H1 (cell line): ENCODE measurements around the gene DHX34. TPM values are rescaled to one million over a fixed set of nuclear protein-coding genes. Genes with fewer than 3 reads are reported as not detected.

Experiments
- CTCF ChIA-PET: fragments of 300-600 bp; sonication (Branson Sonifier 250); formaldehyde crosslinking; loops from one replicate; lab custom pipeline; 2021; ENCODE audit not compliant: partially characterized antibody; lab: Charles Lee
- POLR2A ChIA-PET: fragments of 300-600 bp; sonication (Branson Sonifier 250); formaldehyde crosslinking; loops from one replicate; lab custom pipeline; 2021; ENCODE audit warnings: inconsistent platforms; ENCODE audit not compliant: partially characterized antibody; lab: Charles Lee
- DNase-seq, 2 experiments: peaks; one replicate each; pipeline versions ENCODE4 v3.0.0 to v3.0.0-alpha.2; 2010 to 2022; ENCODE audit warnings: low spot score in 2 of 2, low read depth in 1 of 2, mixed read lengths in 1 of 2
- FAIRE-seq: peaks from 2 replicates; lab custom pipeline; 2011; peaks lifted over from hg19 to GRCh38; lab: Jason Lieb, UNC
- H2AFZ ChIP-seq: 2 replicates; pipeline ENCODE4 v1.8.1; 2012; ENCODE audit warnings: low read length, inconsistent platforms
- H2AK5ac ChIP-seq: 2 replicates; pipeline ENCODE4 v1.6.1; 2013; ENCODE audit warnings: low read depth, low read length
- H2BK120ac ChIP-seq: replicated peaks from 2 replicates; pipeline ENCODE3; 2013; ENCODE audit warnings: low read depth, low read length, inconsistent platforms
- H2BK12ac ChIP-seq: 2 replicates; pipeline ENCODE4 v1.6.1; 2013; ENCODE audit warnings: low read depth, low read length
- H2BK15ac ChIP-seq: 2 replicates; pipeline ENCODE4 v1.6.1; 2013; ENCODE audit warnings: low read length
- H2BK20ac ChIP-seq: 2 replicates; pipeline ENCODE4 v1.6.1; 2013; ENCODE audit warnings: low read length
- H2BK5ac ChIP-seq: 2 replicates; pipeline ENCODE4 v1.6.1; 2013; ENCODE audit warnings: low read depth, low read length
- H3K14ac ChIP-seq: 2 replicates; pipeline ENCODE4 v1.6.1; 2013; ENCODE audit warnings: inconsistent platforms; ENCODE audit not compliant: insufficient read length
- H3K18ac ChIP-seq: 2 replicates; pipeline ENCODE4 v1.6.1; 2013; ENCODE audit warnings: low read length; ENCODE audit errors: extremely low read depth
- H3K23ac ChIP-seq: 2 replicates; pipeline ENCODE4 v1.6.1; 2013; ENCODE audit warnings: inconsistent platforms; ENCODE audit not compliant: insufficient read length
- H3K23me2 ChIP-seq: 2 replicates; pipeline ENCODE4 v1.6.1; 2013; ENCODE audit warnings: low read depth, low read length
- H3K27ac ChIP-seq: 2 replicates; pipeline ENCODE4 v1.6.1; 2011; ENCODE audit warnings: low read depth, low read length, inconsistent platforms
- H3K27me3 ChIP-seq, 4 experiments: replicated peaks in 1 of 4; 1 replicate in 1 of 4; 2 replicates in 3 of 4; pipeline versions ENCODE4 v1.6.1 to v1.8.1; 2011 to 2013; ENCODE audit warnings: low read length in 3 of 4, mild to moderate bottlenecking in 3 of 4, inconsistent platforms in 2 of 4, mixed read lengths in 2 of 4, moderate library complexity in 1 of 4; ENCODE audit not compliant: control insufficient read depth in 3 of 4, insufficient read depth in 3 of 4; ENCODE audit errors: extremely low read depth in 1 of 4
- H3K36me3 ChIP-seq, 4 experiments: 2 replicates each; pipeline versions ENCODE4 v1.6.1 to v1.8.1; 2011 to 2013; ENCODE audit warnings: mild to moderate bottlenecking in 4 of 4, low read length in 3 of 4, moderate library complexity in 2 of 4, control low read depth in 1 of 4, inconsistent platforms in 1 of 4; ENCODE audit not compliant: insufficient read depth in 4 of 4, control insufficient read depth in 2 of 4
- H3K4ac ChIP-seq: replicated peaks from 2 replicates; pipeline ENCODE3; 2013; ENCODE audit warnings: low read length, low read depth, mixed read lengths, inconsistent platforms; ENCODE audit not compliant: insufficient read length
- H3K4me1 ChIP-seq, 4 experiments: replicated peaks in 1 of 4; 1 replicate in 1 of 4; 2 replicates in 3 of 4; pipeline versions ENCODE4 v1.6.1 to v1.8.1; 2011 to 2013; ENCODE audit warnings: low read length in 3 of 4, inconsistent platforms in 2 of 4, mixed read lengths in 1 of 4; ENCODE audit not compliant: insufficient read depth in 4 of 4, control insufficient read depth in 3 of 4
- H3K4me2 ChIP-seq, 2 experiments: 2 replicates each; pipeline versions ENCODE4 v1.6.1 to v1.8.1; 2011 to 2013; ENCODE audit warnings: low read depth in 2 of 2, low read length in 2 of 2, control low read depth in 1 of 2, inconsistent platforms in 1 of 2, mild to moderate bottlenecking in 1 of 2; ENCODE audit not compliant: insufficient read depth in 1 of 2
- H3K4me3 ChIP-seq, 4 experiments: fragments of 200-600, 300-600 bp in 1 of 4; sonication (generic), shearing (Covaris generic), sonication (Bioruptor Twin) in 1 of 4; 2 replicates each; pipeline versions ENCODE4 v1.5.1 to v1.8.1; 2011 to 2016; ENCODE audit warnings: low read length in 4 of 4, low read depth in 3 of 4, control low read depth in 2 of 4, inconsistent platforms in 2 of 4, mild to moderate bottlenecking in 2 of 4, mixed read lengths in 1 of 4, moderate library complexity in 1 of 4; ENCODE audit not compliant: insufficient read depth in 2 of 4; ENCODE audit errors: extremely low read depth in 1 of 4
- H3K56ac ChIP-seq: replicated peaks from 2 replicates; pipeline ENCODE3; 2013; ENCODE audit warnings: low read depth, mild to moderate bottlenecking, mixed read lengths, low read length, inconsistent platforms; ENCODE audit not compliant: insufficient read length
- H3K79me1 ChIP-seq: 2 replicates; pipeline ENCODE4 v1.6.1; 2013; ENCODE audit warnings: low read depth, low read length, control low read depth
- H3K79me2 ChIP-seq, 2 experiments: 2 replicates each; pipeline versions ENCODE4 v1.6.1 to v1.8.1; 2012 to 2013; ENCODE audit warnings: low read length in 2 of 2, mild to moderate bottlenecking in 2 of 2, inconsistent platforms in 1 of 2; ENCODE audit not compliant: insufficient read depth in 2 of 2, control insufficient read depth in 1 of 2
- H3K9ac ChIP-seq, 4 experiments: replicated peaks in 1 of 4; 1 replicate in 1 of 4; 2 replicates in 3 of 4; pipeline versions ENCODE4 v1.6.1 to v1.8.1; 2011 to 2013; ENCODE audit warnings: low read depth in 3 of 4, low read length in 3 of 4, control low read depth in 2 of 4, mild to moderate bottlenecking in 2 of 4, moderate library complexity in 2 of 4, inconsistent platforms in 1 of 4; ENCODE audit errors: extremely low read depth in 1 of 4
- H3K9me3 ChIP-seq, 2 experiments: 2 replicates each; pipeline versions ENCODE4 v1.6.1 to v1.8.1; 2012 to 2013; ENCODE audit warnings: mild to moderate bottlenecking in 2 of 2, moderate library complexity in 2 of 2, control low read depth in 1 of 2, inconsistent platforms in 1 of 2, low read depth in 1 of 2, low read length in 1 of 2, mixed read lengths in 1 of 2; ENCODE audit not compliant: insufficient read depth in 2 of 2
- H4K20me1 ChIP-seq, 2 experiments: replicated peaks in 1 of 2; 2 replicates each; pipeline versions ENCODE3 to v1.8.1; 2011 to 2013; ENCODE audit warnings: inconsistent platforms in 2 of 2, low read length in 2 of 2, mild to moderate bottlenecking in 1 of 2; ENCODE audit not compliant: insufficient read depth in 2 of 2, control insufficient read depth in 1 of 2
- H4K5ac ChIP-seq: 2 replicates; pipeline ENCODE4 v1.6.1; 2013; ENCODE audit warnings: low read length, low read depth, mixed read lengths, inconsistent platforms; ENCODE audit not compliant: insufficient read length
- H4K8ac ChIP-seq: 2 replicates; pipeline ENCODE4 v1.8.0; 2013; ENCODE audit warnings: mild to moderate bottlenecking, moderate library complexity, low read length, inconsistent platforms; ENCODE audit not compliant: insufficient read depth; ENCODE audit errors: extremely low read depth
- H4K91ac ChIP-seq: replicated peaks from 2 replicates; pipeline ENCODE3; 2013; ENCODE audit warnings: low read length, mixed read lengths, inconsistent platforms; ENCODE audit not compliant: insufficient read length
- CEBPB ChIP-seq: IDR thresholded peaks from 2 replicates; pipeline ENCODE4 v1.6.1; 2012; ENCODE audit warnings: low read depth, low read length
- CREB1 ChIP-seq: IDR thresholded peaks from 2 replicates; pipeline ENCODE4 v1.6.1; 2012; ENCODE audit warnings: inconsistent platforms
- EP300 ChIP-seq, 2 experiments: IDR thresholded peaks; 1 replicate in 1 of 2; 2 replicates in 1 of 2; pipeline ENCODE4 v1.6.1; 2011 to 2012; ENCODE audit warnings: low read depth in 2 of 2, low read length in 2 of 2, mild to moderate bottlenecking in 2 of 2, borderline replicate concordance in 1 of 2, inconsistent platforms in 1 of 2, moderate library complexity in 1 of 2
- WGBS, 2 experiments: shearing (Covaris generic) in 1 of 2; methylation state at CpG; one replicate each; pipeline versions ENCODE4 v1.1.6 to v1.1.7; 2013 to 2015; ENCODE audit warnings: low lambda C conversion rate in 2 of 2, mixed read lengths in 2 of 2, inconsistent platforms in 1 of 2, low coverage in 1 of 2, missing lambda C conversion rate in 1 of 2; ENCODE audit not compliant: insufficient replicate concordance in 2 of 2, insufficient coverage in 1 of 2, insufficient read length in 1 of 2; ENCODE audit errors: extremely low coverage in 1 of 2, missing lambda C conversion rate in 1 of 2; 5-methylcytosine and 5-hydroxymethylcytosine counted together
- polyA plus RNA-seq, 7 experiments: library from polyadenylated mRNA; depleted of rRNA in 3 of 7; stranded (reverse) in 5 of 7; unstranded in 2 of 7; fragments of >200 nt in 5 of 7; fragments of 200-250 nt in 2 of 7; gene quantifications; 1 replicate in 5 of 7; 2 replicates in 1 of 7; 4 replicates in 1 of 7; pipeline versions ENCODE4 v1.2.1 to v1.2.3, GENCODE V29; 2011 to 2013; ENCODE audit warnings: missing spikeins in 2 of 7, mixed read lengths in 2 of 7
- total RNA-seq: library from RNA; stranded (reverse); fragmentation: NEBNext Ultra II Directional; extraction: Animal tissue kit (Norgen Biotek cat#: 25700); gene quantifications from 2 replicates; pipeline ENCODE4 v1.2.1, GENCODE V29; 2021

The DHX34 gene
- total and polyA plus RNA-seq, 2 of the 8 experiments (the other 6 are each of a cell fraction or from before 2014, with no cell fraction given) = 17.5 to 24.3 TPM

DNA sequence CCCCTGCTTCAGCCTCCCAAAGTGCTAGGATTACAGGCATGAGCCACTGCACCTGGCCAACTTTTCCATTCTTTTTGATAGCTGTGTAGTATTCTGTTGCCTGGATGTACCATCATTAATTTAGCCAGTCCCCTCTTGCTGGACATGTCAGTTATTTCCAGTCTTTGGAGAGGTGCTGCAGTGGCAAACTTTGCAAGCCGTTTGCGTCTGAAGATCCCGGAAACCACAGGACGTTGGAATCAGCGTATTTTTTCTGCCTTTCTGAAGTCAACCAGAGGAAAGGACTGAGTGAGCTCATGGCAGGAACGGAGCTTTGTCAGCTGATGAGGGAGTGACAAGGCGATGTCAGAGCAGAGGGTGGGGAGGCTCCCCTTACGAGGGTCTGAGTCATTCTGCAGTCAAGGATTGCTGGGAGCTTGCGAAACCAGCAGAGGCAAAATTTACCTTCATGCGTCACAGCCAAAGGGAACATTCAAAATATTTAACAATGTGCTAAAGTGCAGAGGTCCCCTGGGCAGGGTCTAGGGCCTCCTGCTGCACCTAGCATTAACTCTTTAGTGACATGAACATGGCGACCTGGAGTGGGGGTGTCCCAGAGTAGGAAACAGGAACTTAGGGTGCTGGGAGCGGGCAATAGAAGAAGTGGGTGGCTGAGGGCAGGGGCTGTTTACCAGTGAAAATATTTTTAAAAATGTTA lies 33.8 kb upstream of the DHX34 start:
- H2AFZ ChIP-seq = 0 out of 2 replicates have a peak overlapping the region, but pooled peaks have one; percentile 3
- no peak overlapping the region for H3K4me3 ChIP-seq
- H2BK15ac ChIP-seq = no peak overlapping the region
- H2BK5ac ChIP-seq = no peak overlapping the region
- no peak overlapping the region for H3K27ac ChIP-seq
- no peak overlapping the region for H4K8ac ChIP-seq
- TF ChIP-seq CEBPB = peak; percentile 54; the same call in 1 of the 2 replicates
- TF ChIP-seq CREB1 = 0 out of 2 replicates have a peak, but pooled peaks have one; percentile 20
- TF ChIP-seq EP300 (IDR thresholded peaks at IDR 0.05; ENCODE audit: borderline replicate concordance in 1 of 2, low read depth in 2 of 2, low read length in 2 of 2) = no peak
- no peak overlapping the region for H4K5ac ChIP-seq
- no peak overlapping the region for H2BK12ac ChIP-seq
- no peak overlapping the region for H2BK20ac ChIP-seq
- WGBS, 2 experiments = 69% methylated on average over 12 of the region's 12 CpGs; no CpG with 5 or more reads in 1 of the 2 experiments
- no peak overlapping the region for H3K23ac ChIP-seq
- no peak overlapping the region for H3K14ac ChIP-seq
- no peaks in the 10 kb centered on the region for H3K79me1 ChIP-seq
- no peaks in the 10 kb centered on the region for H3K27me3 ChIP-seq
- H4K20me1 ChIP-seq = no peaks in the 10 kb centered on the region
- no peak overlapping the region for H3K56ac ChIP-seq
- no peaks in the 10 kb centered on the region for H3K4me1 ChIP-seq
- CTCF ChIA-PET = interaction anchor here (0.6 to 2.1 kb wide), 10 partner anchors 10 to 235 kb away, joined by 3 to 7 read pairs (median 3); no protein-coding TSS in a partner anchor
- H3K4ac ChIP-seq = no peak overlapping the region
- H3K9ac ChIP-seq = no peak overlapping the region
- no peaks in the 10 kb centered on the region for H3K36me3 ChIP-seq
- DNase-seq = no peak
- H4K91ac ChIP-seq = no peak overlapping the region
- no peak overlapping the region; the same call in 1 of the 2 replicates for H3K18ac ChIP-seq
- no peaks in the 10 kb centered on the region for H3K79me2 ChIP-seq
- POLR2A ChIA-PET = no interaction called here
- no peak overlapping the region for H2AK5ac ChIP-seq
- H3K23me2 ChIP-seq = no peaks in the 10 kb centered on the region; the same call in 1 of the 2 replicates
- H3K9me3 ChIP-seq = no peaks in the 10 kb centered on the region
- FAIRE-seq = no peak
- H2BK120ac ChIP-seq = no peak overlapping the region
- H3K4me2 ChIP-seq = no peak overlapping the region
